RCC 7860 (cell line): Measurements from ENCODE around the gene WDFY3.

ENCODE experiments used
- DNase-seq: peaks from one replicate; pipeline ENCODE4 v3.0.0-alpha.2; 2015; ENCODE audit warnings: low spot score
- FAIRE-seq: peaks from 2 replicates; lab custom pipeline; 2012; peaks lifted over from hg19 to GRCh38; lab: Jason Lieb, UNC

Gene WDFY3

DNA sequence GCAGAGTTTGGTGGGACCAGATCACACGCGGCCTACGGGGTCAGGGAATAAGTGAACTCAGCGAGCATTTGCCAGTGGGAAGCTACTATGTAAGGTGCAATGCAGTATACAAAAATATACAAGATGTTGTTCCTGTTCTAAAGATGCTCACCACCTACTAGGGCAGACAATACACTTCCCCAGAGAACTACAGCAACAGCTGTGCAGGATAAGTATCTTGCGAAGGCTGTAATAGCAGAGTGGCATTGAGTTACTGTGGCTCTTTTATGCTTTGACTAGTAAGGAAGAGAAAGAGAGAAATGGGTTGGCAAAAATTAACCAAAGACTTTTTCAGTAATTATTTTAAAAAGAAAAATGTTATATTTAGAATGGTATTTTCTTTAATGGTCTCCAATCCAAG is 322.4 kb downstream of the WDFY3 start:
- no peak for FAIRE-seq
- DNase-seq: no peak

DNA sequence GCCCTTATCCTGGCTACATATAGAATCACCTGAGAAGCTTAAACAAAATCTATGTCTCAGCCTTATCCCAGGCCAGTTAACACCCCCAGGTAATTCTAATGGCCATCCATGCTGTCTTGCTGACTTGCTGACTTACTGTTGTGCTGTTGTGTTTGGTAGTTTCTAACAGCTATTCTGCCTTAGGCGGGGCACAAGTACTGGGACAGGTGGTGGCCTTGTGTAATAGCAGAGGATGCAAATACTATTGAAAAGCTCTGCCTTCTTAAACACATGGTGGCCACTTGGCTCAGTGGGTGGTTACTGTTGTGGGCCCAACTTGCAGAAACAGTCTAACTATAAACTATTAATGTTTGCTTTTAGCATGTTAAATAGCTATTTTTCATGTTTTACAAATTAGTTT is 327.3 kb downstream of the WDFY3 start:
- no peak for DNase-seq
- no peak for FAIRE-seq

GRCh38 chr4:84638092-84638491 is 328.4 kb downstream of the WDFY3 start:
- no peak for FAIRE-seq
- DNase-seq: no peak

DNA sequence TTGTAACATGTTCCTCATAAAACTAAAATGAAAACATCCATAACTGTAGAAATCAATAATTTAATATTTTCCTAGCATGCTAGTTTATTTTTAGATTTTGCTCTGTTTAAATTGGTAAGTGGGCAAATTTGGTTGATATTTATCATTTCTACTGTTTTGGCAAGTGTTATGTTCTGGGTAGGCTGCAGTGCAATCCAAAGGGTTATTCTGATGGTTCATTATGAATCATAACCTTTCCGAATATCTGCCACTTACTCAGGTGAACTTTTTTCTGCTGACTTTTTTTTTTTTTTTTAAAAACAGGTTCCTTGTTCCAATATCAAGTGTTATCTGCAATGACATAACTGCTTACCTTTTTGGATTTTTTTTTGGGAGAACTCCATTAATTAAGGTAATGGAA is 331.5 kb downstream of the WDFY3 start:
- DNase-seq: no peak
- no peak for FAIRE-seq

- FAIRE-seq (no peak), DNase-seq (no peak)
Observed at GRCh38 chr4:84632092-84632491, 334.4 kb downstream of the WDFY3 start.

- no peak for DNase-seq
- FAIRE-seq: no peak
Observed at GRCh38 chr4:84631573-84631972, 334.9 kb downstream of the WDFY3 start.

- FAIRE-seq: no peak
- no peak for DNase-seq
Observed at GRCh38 chr4:84626673-84627072, 339.8 kb downstream of the WDFY3 start.

GRCh38 chr4:84623661-84624060 is 342.8 kb downstream of the WDFY3 start:
- DNase-seq (no peak), FAIRE-seq (no peak)

DNA sequence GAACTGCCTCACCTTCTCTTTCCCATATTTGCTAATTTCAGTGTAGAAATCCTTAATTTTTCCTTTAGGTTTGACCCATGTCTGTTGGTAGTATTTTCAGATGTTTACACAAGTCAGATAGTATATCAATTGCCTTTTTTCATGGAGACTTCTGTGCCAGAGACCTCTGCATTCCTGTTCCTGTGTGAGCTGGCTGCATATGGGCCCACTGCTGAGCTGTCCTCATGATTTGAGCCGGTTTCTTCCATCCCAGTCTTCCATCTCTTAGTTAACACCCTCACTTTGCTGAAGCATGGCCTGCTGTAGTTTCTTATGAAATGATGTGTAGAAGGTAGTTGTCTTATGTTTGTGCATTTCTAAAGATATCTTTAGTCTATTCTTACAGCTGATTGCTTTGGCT is 343.5 kb downstream of the WDFY3 start:
- FAIRE-seq (no peak), DNase-seq (no peak)
